Skin epidermis (tissue), 12 donors: ENCODE data around the gene PRKRA.
"Not testable (repeated sequence)": the region's sequence is repeated elsewhere in the genome, so short reads cannot be mapped to it uniquely, and the experiment has no call there.

ENCODE experiments used
- H3K27ac ChIP-seq, 21 experiments: fragments of 200-600 bp; sonication (generic) in 11 of 21; one replicate each; pipeline ENCODE4 v1.5.0; 2020; ENCODE audit warnings: mild to moderate bottlenecking in 3 of 21, inconsistent platforms in 2 of 21, moderate library complexity in 2 of 21
- H3K4me3 ChIP-seq, 7 experiments: fragments of 200-600 bp; sonication (generic) in 2 of 7; one replicate each; pipeline ENCODE4 v1.5.0; 2020; ENCODE audit warnings: inconsistent platforms in 2 of 7, mild to moderate bottlenecking in 2 of 7, moderate library complexity in 1 of 7

Gene PRKRA

GRCh38 chr2:178471313-178471712 is 20.3 kb upstream of the PRKRA start:
- not testable (repeated sequence) for H3K4me3 ChIP-seq, H3K27ac ChIP-seq

- no peak overlapping the region for H3K27ac ChIP-seq
- H3K4me3 ChIP-seq: no peak overlapping the region
Observed at GRCh38 chr2:178469219-178469849, 18.4 kb upstream of the PRKRA start.

GRCh38 chr2:178457390-178457886 is 6.5 kb upstream of the PRKRA start:
- Histone ChIP-seq H3K27ac (no peak overlapping the region), H3K4me3 (no peak overlapping the region)

GRCh38 chr2:178455947-178456346 is 5.0 kb upstream of the PRKRA start:
- no peak overlapping the region for H3K4me3 ChIP-seq
- no peak overlapping the region for H3K27ac ChIP-seq

DNA sequence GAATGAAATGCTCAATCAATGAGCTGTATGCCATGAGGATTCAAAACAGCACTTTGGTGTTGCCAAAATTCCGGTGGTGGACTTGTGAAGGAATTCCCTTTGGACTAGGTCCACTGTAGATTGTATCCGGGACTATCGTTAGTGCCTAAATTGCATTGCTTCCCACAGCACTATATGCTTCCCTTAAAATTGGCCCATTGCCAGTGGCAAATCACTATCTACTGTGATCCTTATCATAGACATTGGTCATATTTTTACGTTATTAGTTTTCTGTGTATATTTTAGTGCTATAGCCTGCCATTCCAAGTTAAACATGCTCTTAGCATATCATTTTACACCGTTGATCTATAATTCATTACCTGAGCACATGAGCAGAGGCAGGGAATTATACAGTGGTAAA is 1.9 kb upstream of the PRKRA start:
- Histone ChIP-seq H3K27ac (no peak overlapping the region), H3K4me3 (no peak overlapping the region)

- peak overlapping the region in 6 of 21 experiments; percentile 97 to 99 (median 99) for H3K27ac ChIP-seq
- H3K4me3 ChIP-seq: peak overlapping the region in 1 of 7 experiments; percentile 80
Observed at GRCh38 chr2:178452334-178452733, 1.4 kb upstream of the PRKRA start.

- peak overlapping the region; percentile 14 to 99 (median 98) for H3K27ac ChIP-seq
Observed at GRCh38 chr2:178450524-178450773, 526 bp downstream of the PRKRA start.

GRCh38 chr2:178449700-178450523 is 1.1 kb downstream of the PRKRA start:
- Histone ChIP-seq H3K4me3 (peak overlapping the region; percentile 73 to 95 (median 86)), H3K27ac (peak overlapping the region; percentile 14 to 99 (median 98))

More at GRCh38 chr2:178450524-178450773, 526 bp downstream of the PRKRA start:
- H3K4me3 ChIP-seq: peak overlapping the region; percentile 73 to 95 (median 86)

- peak overlapping the region in 5 of 21 experiments; percentile 17 to 98 (median 97) for H3K27ac ChIP-seq
Observed at GRCh38 chr2:178448968-178449661, 1.9 kb downstream of the PRKRA start.

DNA sequence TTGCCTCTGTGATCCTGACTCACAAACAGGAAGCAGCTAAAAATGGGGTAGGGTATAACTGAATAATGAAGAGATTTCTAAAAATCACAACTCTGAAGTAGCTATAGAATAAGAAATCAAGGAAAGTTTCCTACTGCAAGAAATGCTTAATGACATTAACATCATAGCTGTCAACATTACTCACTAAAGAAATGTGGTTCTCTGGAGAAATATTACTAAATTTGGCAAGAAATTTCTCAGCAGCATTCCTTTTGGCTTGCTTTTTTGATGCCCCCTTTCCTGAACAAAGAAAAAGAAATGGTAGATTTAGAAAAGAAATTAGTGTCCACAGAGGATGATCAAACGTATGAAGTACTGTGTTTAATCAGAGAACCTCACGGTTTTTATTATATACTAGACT is 9.5 kb downstream of the PRKRA start:
- H3K27ac ChIP-seq: no peak overlapping the region
- no peak overlapping the region for H3K4me3 ChIP-seq

More at GRCh38 chr2:178448968-178449661, 1.9 kb downstream of the PRKRA start:
- H3K4me3 ChIP-seq: peak overlapping the region in 2 of 7 experiments; percentile 78 to 80

GRCh38 chr2:178436662-178437061 is 14.3 kb downstream of the PRKRA start:
- no peak overlapping the region for H3K4me3 ChIP-seq
- H3K27ac ChIP-seq: no peak overlapping the region

GRCh38 chr2:178429336-178429735 is 21.6 kb downstream of the PRKRA start:
- H3K4me3 ChIP-seq: no peak overlapping the region
- H3K27ac ChIP-seq: no peak overlapping the region

GRCh38 chr2:178428396-178428806 is 22.6 kb downstream of the PRKRA start:
- no peak overlapping the region for H3K27ac ChIP-seq
- H3K4me3 ChIP-seq: no peak overlapping the region

GRCh38 chr2:178427458-178427857 is 23.5 kb downstream of the PRKRA start:
- no peak overlapping the region for H3K27ac ChIP-seq
- no peak overlapping the region for H3K4me3 ChIP-seq

GRCh38 chr2:178426388-178426787 is 24.6 kb downstream of the PRKRA start:
- H3K27ac ChIP-seq: no peak overlapping the region
- no peak overlapping the region for H3K4me3 ChIP-seq

DNA sequence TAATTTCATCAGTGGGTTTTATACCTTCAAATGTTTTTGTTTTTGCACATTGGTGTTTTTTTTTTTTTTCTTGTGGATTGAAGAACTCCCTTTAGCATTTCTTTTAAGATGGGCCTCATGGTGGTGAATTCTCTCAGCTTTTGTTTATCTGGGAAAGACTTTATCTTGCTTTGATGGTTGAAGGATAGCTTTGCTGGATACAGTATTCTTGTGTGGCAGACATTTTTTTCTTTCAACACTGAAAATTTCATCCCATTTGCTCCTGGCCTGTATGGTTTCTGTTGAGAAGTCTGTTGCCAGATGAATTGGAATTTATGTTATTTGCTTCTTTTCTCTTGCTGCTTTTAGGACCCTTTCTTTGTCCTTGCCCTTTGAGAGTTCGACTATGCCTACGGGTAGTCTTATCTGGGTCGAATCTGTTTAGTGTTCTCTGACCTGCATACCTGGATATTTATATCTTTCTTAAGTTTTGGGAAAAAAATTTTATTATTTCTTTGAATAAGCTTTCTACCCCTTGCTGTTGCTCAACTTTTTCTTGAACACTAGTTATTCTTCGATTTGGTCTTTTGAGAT is 25.6 kb downstream of the PRKRA start:
- Histone ChIP-seq H3K4me3 (no peak overlapping the region), H3K27ac (no peak overlapping the region)

GRCh38 chr2:178423746-178424145 is 27.2 kb downstream of the PRKRA start:
- H3K27ac ChIP-seq, H3K4me3 ChIP-seq: not testable (repeated sequence)

GRCh38 chr2:178422097-178422496 is 28.9 kb downstream of the PRKRA start:
- H3K27ac ChIP-seq: no peak overlapping the region
- no peak overlapping the region for H3K4me3 ChIP-seq

- no peak overlapping the region for H3K27ac ChIP-seq
Observed at GRCh38 chr2:178420463-178420999, 30.4 kb downstream of the PRKRA start.

DNA sequence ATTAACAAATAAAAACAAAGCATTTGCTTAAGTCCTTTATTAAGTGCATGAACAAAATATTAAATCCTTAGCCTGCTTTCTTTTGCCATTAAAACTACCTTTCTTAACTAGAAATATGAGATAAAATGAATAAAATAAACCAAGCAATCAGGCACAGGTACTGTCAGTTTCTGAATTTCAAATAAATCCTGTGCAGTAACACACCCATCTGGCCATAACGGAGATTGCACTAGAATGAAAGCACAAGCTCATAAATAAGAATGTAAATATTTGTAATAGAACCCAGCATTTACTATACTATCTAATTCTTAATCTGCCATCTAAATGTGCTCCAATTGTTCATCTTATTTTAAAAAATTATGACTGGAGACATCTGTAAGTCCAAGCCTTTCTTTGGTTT is 31.9 kb downstream of the PRKRA start:
- no peak overlapping the region for H3K4me3 ChIP-seq
- no peak overlapping the region for H3K27ac ChIP-seq

More at GRCh38 chr2:178420463-178420999, 30.4 kb downstream of the PRKRA start:
- no peak overlapping the region for H3K4me3 ChIP-seq
